SK-N-SH treated with all-trans-retinoic acid at 6 μM for 48 hours (cell line): Measurements from ENCODE around the gene ANKRD33B.

ENCODE experiments used
- ARNTL ChIP-seq: fragments of 450-650 bp; formaldehyde crosslinking; IDR thresholded peaks from 2 replicates; pipeline ENCODE4 v1.5.0; 2020; ENCODE audit warnings: low read depth, mild to moderate bottlenecking, moderate library complexity, borderline replicate concordance
- CREB5 ChIP-seq: fragments of 250-450 bp; sonication (Bioruptor Pico); IDR thresholded peaks from 2 replicates; pipeline ENCODE4 v1.5.1; 2020; ENCODE audit warnings: low read depth, mild to moderate bottlenecking, moderate library complexity
- CSDC2 ChIP-seq: fragments of 250-450 bp; sonication (Bioruptor Pico); IDR thresholded peaks from 2 replicates; pipeline ENCODE4 v1.5.0; 2020; ENCODE audit warnings: mild to moderate bottlenecking, moderate library complexity
- CSRNP3 ChIP-seq: fragments of 250-450 bp; sonication (Bioruptor Pico); IDR thresholded peaks from 2 replicates; pipeline ENCODE4 v1.5.1; 2021; ENCODE audit warnings: mild to moderate bottlenecking, moderate library complexity
- PATZ1 ChIP-seq: fragments of 250-450 bp; sonication (Bioruptor Pico); IDR thresholded peaks from 2 replicates; pipeline ENCODE4 v1.8.0; 2020; ENCODE audit warnings: mild to moderate bottlenecking, moderate library complexity, borderline replicate concordance
- ZFP30 ChIP-seq: fragments of 450-650 bp; formaldehyde crosslinking; IDR thresholded peaks from 2 replicates; pipeline ENCODE4 v1.5.0; 2022; ENCODE audit warnings: mild to moderate bottlenecking, moderate library complexity

DNA sequence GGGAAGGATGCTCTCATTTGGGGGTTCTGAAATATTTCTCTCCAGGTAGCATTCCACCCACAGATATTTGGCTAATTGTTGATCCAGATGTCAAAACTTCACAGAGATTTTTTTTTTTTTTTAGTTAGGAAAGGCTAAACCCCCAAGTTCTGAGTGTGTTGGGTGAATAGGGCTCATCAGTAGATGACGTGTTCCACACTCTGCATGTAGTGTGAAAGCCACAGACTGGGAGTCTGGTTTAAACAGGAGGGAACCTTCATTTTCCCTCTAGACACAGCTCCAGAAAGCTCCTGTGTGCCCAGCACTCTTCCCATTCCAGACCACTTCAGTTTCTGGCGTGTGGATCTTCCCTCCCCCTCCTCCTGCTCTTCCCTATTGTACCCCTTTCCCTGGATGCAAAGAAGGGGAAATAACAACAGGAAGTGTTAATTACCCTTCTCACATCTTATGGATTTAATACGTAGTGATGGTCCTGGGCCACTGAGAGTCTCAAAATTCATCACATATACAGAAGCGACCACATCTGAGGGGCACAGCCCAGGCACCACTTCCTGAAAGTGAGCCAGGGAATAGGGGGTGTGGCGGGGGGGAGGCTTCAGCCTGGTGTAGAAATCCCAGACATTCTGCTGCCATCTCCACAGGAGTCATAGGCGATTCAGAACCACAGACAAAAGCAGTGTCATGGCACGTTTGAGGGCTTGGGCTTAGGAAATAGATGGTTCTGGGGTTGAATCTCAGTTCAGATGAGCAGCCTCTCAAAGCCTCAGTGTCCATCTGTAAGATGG lies 132.1 kb downstream of the ANKRD33B start:
- TF ChIP-seq PATZ1 (CRISPR knock-in tag), result no peak
- TF ChIP-seq CREB5 (CRISPR knock-in tag), result no peak
- no peak for TF ChIP-seq ARNTL (CRISPR knock-in tag)
- no peak for TF ChIP-seq ZFP30
- TF ChIP-seq CSRNP3 (CRISPR knock-in tag), result no peak
- TF ChIP-seq CSDC2 (CRISPR knock-in tag), result no peak
